GM19397 (cell line): ENCODE data around the gene MAML3.

Experiments
- ATAC-seq: cut with Tn5 transposase; IDR thresholded peaks from one replicate; pipeline ENCODE4 v1.9.1; 2021; ENCODE audit warnings: mild to moderate bottlenecking, moderate library complexity; ENCODE audit not compliant: unreplicated experiment

The MAML3 gene

DNA sequence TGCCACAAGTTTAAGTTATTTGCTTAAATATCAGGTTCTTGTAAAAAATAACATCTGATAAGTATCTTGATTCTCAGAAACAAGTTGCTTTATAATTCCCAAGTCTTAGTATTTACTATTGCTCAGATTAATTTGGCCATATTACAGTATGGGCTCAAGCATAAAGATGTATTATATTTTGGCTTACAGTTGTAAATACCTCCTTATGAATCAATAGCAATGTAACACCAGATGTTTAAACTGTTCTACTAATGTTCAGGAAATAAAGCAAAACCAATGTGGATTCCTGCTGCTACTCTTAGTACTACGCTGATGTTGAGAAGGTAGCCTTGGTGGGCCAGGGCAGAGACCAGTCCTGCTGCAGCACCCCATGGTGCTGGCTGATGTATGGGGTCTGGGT lies 385.6 kb downstream of the MAML3 start:
- no peak for ATAC-seq

DNA sequence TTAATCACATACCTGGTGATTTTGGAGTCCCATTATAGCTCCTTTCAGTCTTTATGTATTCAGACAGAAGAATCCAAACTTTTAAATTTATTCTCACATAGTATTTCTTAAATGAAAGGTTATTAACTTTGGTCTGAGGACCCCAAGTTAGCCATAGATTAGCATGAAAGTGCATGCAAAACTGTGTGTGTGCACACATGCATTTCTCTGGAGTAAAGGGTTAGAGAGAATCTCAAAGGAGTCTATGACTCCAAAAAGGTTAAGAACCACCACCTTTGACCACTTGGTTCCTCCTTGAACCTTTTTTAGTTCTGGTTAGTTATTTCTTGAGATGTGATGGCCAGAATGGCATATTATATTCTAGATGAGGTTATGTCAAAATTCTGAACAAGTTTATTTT lies 386.4 kb downstream of the MAML3 start:
- ATAC-seq, result no peak

DNA sequence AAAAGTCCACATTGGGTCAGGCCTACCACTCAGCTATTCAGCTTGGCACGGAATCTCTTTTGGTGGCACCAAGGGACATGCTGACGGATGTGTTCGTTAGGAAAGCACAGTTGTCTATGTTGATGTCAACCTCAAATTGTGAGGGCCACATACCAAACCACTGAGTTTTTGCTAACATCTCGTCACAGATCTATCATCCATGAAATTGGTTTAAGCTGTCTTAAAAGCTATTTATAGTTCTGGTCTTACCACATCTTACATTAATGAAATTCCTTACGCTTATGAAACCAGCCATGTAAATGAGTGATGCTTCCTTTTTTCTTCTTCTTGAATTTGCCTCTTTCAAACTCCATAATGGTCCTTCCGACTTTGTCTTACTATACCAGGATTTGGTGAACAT lies 386.8 kb downstream of the MAML3 start:
- no peak for ATAC-seq

DNA sequence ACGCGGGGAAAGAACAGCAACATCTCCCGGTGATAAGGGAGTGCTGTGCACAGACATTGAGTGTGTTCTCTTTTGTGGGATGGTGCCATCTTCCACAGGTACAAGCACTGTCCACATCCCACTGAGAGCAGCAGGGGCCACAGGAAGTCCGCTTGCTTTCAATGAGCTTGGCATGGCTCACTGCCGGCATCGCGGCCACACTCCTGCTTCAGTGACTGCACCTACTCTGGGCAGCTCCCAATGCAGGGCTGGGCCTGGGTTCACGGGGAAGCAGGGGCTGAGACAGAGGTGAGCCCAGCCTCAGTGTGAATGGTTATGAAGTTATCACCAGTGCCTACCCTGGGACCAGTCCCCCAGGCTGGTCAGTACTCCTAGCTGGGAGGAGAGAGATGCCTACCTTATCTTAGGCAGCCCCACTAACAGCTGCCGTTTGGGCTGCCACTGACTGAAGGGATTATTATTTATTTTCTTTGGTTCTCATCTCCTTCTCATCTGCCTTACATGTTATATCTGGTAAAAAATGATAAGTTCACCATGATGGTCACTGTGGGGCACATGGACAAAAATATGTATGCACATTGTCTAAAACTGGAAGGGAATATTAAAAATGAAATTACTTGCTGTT lies 389.2 kb downstream of the MAML3 start:
- no peak for ATAC-seq

DNA sequence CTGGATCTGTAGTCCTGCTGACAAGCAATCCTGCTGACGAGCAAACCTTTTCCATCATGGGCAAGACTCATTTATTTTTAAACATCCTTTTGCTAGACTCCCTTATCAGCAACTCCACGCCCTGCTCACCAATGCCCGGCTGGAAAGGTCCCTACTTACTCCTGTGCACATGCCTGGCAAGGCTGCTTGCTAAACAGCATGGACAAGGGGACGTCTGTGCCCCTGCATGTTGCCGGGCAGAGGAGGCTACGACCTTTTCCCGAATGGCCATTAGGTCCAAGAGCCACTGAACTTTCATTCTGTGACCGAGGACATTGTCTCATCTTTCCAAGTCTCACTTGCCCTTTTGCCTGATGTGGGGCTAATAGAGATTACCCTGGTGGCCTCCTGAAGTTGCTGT lies 389.8 kb downstream of the MAML3 start:
- no peak for ATAC-seq

DNA sequence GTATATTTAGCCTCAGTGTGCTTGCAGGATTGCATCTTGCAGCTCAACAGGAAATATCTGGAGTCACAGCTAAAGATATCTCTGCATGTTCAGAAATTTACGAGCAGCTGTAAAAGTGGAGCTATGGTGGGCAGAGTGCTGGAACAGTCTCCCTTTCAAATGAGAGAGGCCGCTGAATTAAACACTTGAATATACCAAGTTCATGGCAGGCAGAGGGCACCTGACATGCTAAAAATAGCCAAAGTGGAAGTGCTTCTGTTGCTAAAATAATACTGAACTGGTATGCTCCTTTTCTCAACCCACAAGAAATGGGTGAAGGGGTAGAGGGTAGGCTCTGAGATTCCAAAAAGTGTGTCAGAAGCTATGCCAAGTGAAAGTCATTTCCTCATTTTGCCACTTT lies 390.3 kb downstream of the MAML3 start:
- no peak for ATAC-seq

DNA sequence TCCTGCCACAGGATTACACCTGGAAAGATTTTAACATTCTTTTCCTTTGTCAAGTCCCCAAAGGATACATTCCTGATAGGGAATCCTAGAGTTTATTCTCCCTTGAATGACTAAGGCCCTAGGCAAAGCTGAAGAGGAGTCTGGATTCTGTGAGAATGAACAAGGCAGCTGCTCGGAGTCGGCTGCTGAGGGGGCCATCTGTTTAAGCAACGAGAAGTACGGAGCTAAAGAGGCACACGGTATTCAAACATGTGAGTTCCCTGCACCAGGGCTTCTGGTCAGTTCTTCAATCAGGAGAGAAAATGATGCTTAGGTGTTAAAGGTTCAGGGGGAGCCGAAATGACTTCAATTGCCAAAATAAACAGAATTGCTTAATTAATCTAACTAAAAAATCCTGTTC lies 390.8 kb downstream of the MAML3 start:
- no peak for ATAC-seq

DNA sequence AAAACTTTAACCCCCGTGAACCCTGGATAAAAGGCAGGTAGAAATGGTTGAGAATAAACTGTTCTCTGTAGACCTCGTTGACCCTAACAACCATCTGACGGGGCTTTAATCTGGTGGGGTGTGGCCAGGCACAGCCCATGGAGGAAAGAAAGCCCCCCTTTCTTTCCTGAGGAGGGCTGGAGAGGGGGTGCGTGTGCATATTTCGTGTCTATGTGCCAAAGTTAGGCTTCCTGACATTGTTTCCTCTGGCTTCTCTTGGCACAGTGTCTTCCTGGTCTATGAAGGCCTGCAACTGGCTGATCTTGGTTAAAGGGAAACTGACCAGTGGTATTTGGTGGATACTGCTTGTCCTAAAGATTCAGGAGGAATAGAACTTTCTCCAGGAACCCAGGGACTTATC lies 391.3 kb downstream of the MAML3 start:
- ATAC-seq, result no peak

DNA sequence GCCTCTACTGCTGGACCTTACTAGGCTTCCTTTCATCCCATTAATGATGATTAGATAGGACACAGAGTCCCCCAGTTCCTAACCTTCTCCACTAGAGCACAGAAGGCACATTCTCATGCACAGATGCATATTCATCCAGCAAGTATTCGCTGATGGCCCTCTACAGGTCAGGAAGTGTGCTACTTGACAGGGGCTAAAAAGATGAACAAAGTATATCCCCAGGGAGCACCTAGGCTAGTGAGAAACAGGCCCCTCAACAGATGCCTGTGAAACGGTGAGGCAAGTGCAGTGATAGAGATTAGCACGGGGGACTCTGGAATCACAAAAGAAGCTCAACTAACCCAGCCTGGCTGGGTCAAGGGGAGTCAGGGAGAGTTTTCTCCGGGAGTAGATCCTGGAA lies 392.5 kb downstream of the MAML3 start:
- ATAC-seq, result no peak

DNA sequence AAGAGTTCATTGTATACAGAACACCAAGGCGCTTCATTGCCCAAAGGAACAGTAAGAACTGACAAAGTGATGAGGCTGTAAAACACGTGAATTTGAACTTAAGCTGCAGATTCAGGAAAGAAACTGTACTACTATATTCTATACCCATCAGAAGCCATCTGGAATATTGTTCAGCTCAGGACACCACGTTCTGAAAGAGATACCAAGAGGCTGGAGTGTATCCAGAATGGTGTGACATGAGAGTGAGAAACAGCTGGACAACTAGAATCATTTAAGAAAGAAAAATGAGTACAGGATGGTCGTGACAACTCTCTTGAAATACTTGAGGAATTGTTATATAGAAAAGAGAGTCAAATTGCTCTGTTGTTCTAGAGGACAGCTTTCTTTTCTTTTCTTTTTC lies 393.4 kb downstream of the MAML3 start:
- ATAC-seq, result no peak

DNA sequence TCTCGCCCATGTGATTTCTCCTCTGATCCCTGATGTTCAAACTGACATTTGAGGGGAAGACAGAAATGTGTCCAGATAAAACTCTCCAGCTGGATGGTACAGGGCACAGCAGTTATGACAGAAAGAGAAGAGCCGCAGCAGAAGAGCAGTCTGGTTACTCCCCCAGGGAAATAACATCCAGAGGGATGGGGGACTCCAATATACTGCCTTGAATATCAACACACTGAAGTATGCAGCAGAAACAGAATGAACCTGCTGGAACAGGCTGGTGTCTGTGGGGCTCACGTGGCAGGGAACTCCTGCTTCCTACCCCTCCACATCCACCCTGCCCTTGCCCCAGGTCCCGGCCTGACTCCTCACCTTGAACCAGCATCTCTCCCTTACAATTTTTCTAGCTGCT lies 394.9 kb downstream of the MAML3 start:
- no peak for ATAC-seq

DNA sequence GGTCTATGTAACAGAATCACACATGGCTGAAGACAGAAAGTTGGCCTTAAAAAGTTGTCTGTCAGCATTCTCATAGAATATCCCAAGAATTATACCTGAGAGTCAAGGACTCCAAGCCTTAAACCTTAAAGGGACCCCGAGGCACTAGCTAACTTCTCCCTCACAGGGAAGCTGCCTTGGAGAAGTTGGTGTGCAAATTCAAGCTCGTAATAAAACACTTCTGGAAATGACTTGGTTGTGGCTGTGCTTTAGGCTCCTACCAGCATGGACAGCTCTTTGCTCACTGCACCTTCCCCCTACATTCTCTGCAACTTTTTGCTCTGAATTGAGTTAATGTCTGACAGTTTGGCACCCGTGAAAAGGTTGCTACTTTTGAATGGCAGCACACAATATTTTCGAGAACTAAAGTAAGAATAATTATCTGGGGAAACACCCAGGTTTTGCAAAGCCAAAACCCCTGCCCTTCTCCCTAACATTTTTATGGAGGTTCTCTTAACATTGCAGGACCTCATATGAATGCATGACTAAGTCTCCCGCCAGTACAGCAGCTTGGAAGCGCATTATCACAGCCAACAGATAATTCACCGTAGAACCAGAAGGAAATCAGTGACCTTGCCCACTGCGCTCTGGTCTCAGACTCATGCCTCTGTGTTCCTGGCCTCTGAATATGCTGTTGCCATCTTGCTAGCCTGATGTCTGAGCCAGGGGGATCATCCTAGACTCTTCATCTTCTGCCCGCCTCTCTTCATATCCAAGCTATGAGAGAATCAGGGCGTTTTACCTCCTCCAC lies 397.4 kb downstream of the MAML3 start:
- no peak for ATAC-seq

DNA sequence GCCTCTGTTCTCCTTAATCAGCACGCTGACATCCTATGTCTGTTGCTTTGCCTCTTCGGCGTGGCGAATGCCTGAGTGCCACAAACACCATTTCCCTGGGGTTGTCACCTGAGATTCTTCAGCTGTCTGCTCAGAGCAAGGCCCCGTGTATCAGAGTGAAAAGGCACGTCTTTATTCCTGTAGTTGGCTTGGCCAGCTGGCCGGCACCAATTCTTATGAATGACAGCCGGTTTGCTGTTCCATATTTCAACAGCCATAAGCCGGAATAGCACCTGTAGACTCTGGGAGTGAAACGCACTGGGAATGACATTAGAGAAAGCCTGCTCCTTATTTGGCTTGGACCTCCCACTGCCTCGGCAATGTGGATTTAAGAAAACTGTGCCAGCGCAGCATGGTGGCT lies 399.0 kb downstream of the MAML3 start:
- no peak for ATAC-seq

DNA sequence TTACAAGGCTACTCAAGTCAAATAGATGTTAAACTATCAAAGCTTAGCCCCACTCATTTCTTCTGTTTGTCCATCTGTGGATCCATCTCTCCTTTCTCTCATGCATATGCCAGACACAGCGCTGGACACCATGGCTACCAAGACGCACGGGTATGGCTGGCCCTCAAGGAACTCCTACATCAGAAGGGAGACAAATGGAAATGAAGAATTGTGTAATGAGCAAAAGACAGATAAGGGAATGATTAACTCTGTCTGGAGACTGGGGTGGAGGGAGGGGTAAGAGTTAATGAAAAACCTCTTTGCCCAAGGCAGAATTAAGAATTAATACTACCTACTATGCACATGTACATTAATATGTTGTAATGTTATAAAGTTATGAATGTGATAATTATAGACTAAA lies 400.3 kb downstream of the MAML3 start:
- ATAC-seq, result no peak

DNA sequence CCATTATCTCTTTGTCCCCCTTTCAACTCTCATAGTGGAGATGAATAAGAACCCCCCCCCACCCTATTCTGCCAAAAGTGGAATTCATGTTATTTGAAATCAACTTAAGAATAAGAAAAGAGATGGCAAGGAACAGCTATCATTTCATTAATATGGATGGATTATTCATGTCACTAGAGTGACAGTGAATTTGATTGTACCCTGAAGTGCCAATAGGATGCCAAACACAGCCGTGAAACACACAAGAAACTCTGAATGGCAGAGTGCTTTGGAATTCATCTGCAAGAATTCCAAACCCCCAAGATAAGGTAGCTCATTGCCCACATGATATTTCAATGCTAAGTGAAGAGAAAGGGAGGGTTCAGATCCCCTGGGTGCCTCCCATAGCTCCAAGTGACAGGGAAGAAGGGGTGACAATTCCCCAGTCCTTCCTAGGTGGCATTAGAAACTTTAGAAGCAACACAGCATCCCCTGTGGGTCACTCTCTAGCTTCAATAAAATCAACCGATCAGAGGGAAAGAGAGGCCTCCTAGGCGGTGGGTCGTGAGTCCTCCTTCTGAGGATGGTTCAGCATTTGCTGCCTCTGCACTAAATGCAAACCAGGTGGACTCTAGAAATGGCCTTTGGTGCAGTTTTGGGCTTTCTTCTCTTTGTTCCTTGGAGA lies 404.0 kb downstream of the MAML3 start:
- no peak for ATAC-seq

DNA sequence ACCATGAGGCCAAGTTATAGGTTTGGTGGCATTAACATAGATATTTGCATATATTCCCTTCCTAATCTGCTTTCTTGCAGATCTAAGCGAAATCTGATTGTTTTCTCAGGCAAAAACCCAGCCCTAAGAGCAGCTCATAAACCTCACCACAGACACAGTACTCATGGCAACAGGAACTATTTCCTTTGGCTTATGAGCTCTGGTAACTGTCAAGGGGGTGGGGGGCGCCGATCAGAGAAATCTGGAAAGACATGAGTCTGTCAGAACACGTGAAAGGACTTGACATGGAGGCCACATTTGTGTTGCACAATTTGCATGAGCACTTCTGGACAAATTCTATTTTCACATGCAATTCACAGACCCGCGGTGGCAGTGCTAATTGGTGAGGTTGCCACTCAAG lies 404.6 kb downstream of the MAML3 start:
- ATAC-seq, result no peak

DNA sequence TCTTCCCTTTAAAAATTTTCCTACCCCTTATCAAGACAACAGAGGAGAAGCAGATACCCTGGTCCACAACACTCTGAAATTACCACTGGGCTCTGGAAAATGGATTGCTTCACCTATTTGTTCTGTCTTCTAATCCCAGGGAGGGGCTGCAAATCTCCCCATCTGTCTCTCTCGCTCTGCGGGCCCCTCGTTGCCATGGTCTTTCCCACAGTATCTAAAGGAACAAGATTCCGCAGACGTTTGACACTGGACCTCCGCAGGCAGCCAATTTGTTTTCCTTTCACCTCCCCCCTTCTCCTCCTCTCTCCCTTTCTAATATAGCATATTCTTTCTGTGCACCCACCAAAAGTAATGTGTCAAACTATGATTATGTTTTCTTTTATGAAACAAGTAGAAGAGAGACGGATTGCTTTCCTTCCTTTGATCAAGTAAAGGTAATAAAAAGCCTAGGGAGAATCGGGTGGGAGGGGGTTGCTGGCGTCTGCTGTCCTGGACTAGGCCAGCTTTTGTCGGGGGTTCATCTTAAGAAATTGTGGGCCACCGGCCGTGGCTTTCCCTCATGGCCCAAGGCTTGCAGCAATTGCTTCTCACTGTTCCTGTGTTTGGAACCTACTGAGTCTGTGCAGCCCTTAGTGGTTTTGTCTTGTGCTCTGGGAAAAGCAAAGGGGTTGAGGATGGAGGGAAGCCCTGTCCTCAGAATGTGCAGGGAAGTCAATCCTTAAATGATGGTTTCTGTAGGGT lies 407.4 kb downstream of the MAML3 start:
- ATAC-seq, result no peak

DNA sequence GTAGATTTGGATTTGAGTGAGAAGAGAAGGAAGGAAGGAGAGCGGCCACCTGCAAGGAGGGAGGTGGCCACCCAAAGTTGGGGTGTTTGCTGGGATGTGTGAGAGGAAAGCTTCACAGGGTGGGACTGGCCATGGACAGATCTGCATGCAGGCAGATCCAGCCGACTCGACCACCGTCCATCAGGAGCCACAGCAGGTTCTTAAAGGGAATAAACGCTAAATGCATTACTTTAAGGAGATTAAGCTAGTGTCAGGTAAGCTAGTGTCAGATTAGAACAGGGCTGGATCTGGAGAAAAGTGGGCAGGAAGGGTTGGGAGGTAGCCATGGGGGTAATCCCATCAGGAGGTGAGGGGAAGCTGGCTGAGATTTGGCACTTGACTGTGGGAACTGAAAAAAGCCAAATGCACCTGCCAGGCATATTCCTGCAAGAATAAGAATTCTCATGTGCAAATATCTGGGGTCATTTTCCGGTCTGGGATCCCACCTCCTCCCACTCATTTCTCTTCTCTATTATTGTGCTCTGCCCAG lies 408.8 kb downstream of the MAML3 start:
- no peak for ATAC-seq

DNA sequence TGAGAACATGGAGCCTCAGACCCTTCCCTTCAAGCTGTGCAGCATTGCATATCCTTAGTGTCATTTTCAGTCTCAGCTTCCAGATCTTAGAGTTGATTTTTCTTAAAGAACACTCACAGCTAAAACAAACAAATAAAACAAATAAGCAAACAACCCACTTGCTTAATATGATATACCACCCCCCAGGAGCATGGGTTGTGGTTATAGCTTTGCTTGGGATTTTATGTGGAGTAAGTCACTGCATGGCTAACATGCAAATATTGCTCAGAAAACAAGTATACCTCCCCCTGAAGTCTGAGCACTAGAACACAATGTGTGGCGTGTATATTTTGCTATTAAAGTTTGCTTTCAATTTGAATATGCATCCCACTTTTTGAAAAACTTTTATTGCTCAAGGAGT lies 409.8 kb downstream of the MAML3 start:
- ATAC-seq, result no peak

DNA sequence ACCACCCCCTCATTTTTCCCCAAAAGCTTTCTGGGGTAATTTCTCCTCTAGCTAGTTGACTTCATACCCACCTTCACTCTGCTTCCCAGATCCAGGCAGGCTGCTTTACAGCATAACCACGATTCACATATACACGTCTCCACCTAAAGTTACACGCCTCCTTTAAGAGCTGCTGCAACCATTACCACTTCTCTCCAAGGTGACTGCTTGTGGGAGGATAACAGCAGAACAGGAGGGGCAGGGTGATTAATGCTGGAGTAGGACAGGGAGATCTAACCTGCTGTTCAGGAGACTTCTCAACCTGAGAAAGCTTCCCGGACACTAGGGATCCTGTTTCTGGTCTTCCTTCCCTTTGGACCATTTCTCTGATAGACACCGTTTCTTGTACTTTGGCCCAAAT lies 411.0 kb downstream of the MAML3 start:
- ATAC-seq, result no peak

DNA sequence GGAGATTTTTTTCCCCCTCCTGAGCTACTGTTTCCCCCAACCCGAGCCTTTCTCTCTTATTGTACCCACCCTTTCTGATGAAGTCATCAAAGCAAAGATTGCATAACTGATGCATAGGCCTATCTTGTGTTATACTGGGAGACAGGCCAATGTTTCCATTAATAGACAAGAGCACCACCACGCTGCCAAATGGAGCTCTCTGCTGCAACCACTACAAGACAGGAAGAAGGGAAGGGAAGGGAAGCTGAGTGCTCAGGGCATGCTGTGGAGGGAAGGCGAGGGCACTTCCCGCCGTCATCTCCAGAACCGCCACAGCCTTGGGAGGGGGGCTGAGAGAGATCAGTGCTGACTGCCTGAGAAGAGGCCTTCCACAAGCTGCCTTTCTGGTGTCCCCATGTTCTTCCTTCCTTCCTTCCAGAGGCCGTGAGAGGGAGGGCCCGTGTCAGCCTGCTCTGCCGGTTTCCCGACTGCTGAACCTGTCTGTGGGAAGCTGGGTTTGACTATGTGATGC lies 413.4 kb downstream of the MAML3 start:
- no peak for ATAC-seq
